Stomach (tissue), 4 donors: ENCODE measurements around the gene TGM3.

Source experiments
- EP300 ChIP-seq: sonication (generic); formaldehyde crosslinking; IDR thresholded peaks from one replicate; pipeline ENCODE4 v1.6.1; 2017; ENCODE audit warnings: antibody characterized with exemption
- POLR2A ChIP-seq, 4 donors: fragments of 450-650 bp; IDR thresholded peaks; one replicate each; pipeline ENCODE4 v1.6.1; 2016; ENCODE audit warnings: antibody characterized with exemption in 4 of 4, control low read depth in 2 of 4, mild to moderate bottlenecking in 1 of 4, moderate library complexity in 1 of 4
- TF ChIP-seq, protein P1 (sequence below), 7 experiments: fragments of 450-650 bp in 4 of 7; fragments of 200-600 bp in 3 of 7; sonication (generic) in 3 of 7; IDR thresholded peaks; one replicate each; pipeline ENCODE4 v1.5.1; 2016 to 2019; ENCODE audit warnings: antibody characterized with exemption in 7 of 7, control low read depth in 2 of 7, mild to moderate bottlenecking in 1 of 7

GRCh38 chr20:2303673-2304072 lies 7.9 kb downstream of the TGM3 start:
- TF ChIP-seq, protein P1, sequence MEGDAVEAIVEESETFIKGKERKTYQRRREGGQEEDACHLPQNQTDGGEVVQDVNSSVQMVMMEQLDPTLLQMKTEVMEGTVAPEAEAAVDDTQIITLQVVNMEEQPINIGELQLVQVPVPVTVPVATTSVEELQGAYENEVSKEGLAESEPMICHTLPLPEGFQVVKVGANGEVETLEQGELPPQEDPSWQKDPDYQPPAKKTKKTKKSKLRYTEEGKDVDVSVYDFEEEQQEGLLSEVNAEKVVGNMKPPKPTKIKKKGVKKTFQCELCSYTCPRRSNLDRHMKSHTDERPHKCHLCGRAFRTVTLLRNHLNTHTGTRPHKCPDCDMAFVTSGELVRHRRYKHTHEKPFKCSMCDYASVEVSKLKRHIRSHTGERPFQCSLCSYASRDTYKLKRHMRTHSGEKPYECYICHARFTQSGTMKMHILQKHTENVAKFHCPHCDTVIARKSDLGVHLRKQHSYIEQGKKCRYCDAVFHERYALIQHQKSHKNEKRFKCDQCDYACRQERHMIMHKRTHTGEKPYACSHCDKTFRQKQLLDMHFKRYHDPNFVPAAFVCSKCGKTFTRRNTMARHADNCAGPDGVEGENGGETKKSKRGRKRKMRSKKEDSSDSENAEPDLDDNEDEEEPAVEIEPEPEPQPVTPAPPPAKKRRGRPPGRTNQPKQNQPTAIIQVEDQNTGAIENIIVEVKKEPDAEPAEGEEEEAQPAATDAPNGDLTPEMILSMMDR (IDR thresholded peaks at IDR 0.05), result no peak
- no peak for TF ChIP-seq POLR2A (IDR thresholded peaks at IDR 0.05)
- TF ChIP-seq EP300, result no peak
